ENCODE measurements around the gene IGFN1.

DNA sequence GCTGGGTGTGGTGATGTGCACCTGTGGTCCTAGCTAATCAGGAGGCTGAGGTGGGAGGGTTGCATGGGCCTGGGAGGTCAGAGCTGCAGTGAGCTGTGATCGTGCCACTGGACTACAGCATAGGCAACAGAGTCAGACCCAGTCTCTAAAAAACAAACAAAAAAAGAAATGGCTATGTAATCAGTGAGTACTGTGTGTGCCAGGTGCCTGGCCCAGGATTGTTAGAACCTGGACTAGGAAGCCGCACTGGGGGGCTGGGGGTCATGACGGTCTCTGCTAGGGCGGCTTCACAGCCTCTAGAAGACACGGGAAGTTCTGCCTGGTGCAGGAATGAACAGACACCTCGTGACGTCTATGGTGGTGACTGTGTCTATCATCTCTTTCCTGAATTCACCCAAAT is 44.8 kb upstream of the IGFN1 start:
- no peak for TF ChIP-seq POLR2A (IDR thresholded peaks at IDR 0.05)
- TF ChIP-seq POLR2AphosphoS5 (IDR thresholded peaks at IDR 0.05): no peak
- TF ChIP-seq, protein P1, sequence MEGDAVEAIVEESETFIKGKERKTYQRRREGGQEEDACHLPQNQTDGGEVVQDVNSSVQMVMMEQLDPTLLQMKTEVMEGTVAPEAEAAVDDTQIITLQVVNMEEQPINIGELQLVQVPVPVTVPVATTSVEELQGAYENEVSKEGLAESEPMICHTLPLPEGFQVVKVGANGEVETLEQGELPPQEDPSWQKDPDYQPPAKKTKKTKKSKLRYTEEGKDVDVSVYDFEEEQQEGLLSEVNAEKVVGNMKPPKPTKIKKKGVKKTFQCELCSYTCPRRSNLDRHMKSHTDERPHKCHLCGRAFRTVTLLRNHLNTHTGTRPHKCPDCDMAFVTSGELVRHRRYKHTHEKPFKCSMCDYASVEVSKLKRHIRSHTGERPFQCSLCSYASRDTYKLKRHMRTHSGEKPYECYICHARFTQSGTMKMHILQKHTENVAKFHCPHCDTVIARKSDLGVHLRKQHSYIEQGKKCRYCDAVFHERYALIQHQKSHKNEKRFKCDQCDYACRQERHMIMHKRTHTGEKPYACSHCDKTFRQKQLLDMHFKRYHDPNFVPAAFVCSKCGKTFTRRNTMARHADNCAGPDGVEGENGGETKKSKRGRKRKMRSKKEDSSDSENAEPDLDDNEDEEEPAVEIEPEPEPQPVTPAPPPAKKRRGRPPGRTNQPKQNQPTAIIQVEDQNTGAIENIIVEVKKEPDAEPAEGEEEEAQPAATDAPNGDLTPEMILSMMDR (IDR thresholded peaks at IDR 0.05): no peak

All from transverse colon (tissue), 4 donors.